GM13977 (cell line): ENCODE measurements around the gene PPP4R3A.
"Not testable (repeated sequence)": the region's sequence is repeated elsewhere in the genome, so short reads cannot be mapped to it uniquely, and the experiment has no call there.

ENCODE experiments used
- DNase-seq: peaks from one replicate; pipeline ENCODE4 v3.0.0; 2012; ENCODE audit warnings: low spot score
- CTCF ChIP-seq: IDR thresholded peaks from 2 replicates; pipeline ENCODE4 v1.5.1; 2012; ENCODE audit warnings: mild to moderate bottlenecking, control low read depth; ENCODE audit not compliant: insufficient read depth; ENCODE audit errors: extremely low read depth, missing control alignments
- in situ Hi-C: fragments of 300-500 bp; cut with MboI; formaldehyde crosslinking; loops from one replicate; pipeline ENCODE4 v1.12.0; 2022; ENCODE audit warnings: low sequenced_read_pairs, low pct_unique_long_range_greater_than_20kb, mixed read lengths, inconsistent platforms; ENCODE audit not compliant: unreplicated experiment

PPP4R3A gene

GRCh38 chr14:91409928-91410718 is 100.0 kb downstream of the PPP4R3A start:
- in situ Hi-C loops = no loop called here
- no peak for DNase-seq
- TF ChIP-seq CTCF = no peak

GRCh38 chr14:91409240-91409639 is 100.9 kb downstream of the PPP4R3A start:
- in situ Hi-C loops, DNase-seq: not testable (repeated sequence)
